ENCODE data around the gene VAMP4. TPM values are rescaled to one million over a fixed set of nuclear protein-coding genes. Genes with fewer than 3 reads are reported as not detected.

VAMP4 gene
- total RNA-seq, 1 donor from 2014 or later: 7.4 TPM

- peak within 1 kb of the TSS; percentile 81 for H3K27ac ChIP-seq (ENCODE audit: low read depth, low read length)
- H3K9me3 Mint-ChIP-seq (ENCODE audit: unreplicated experiment): no peaks in the 10 kb centered on the region
- peaks cover 5% of the 10 kb centered on the region for H4K20me1 ChIP-seq (ENCODE audit: insufficient read depth, low read length)
- peaks cover 5% of the 10 kb centered on the region for H3K4me1 ChIP-seq (ENCODE audit: insufficient read depth, low read length)
- H3K4me3 ChIP-seq (ENCODE audit: insufficient read depth, low read depth, low read length): peak within 1 kb of the TSS; percentile 99
- H3K27ac Mint-ChIP-seq (ENCODE audit: unreplicated experiment): peak within 1 kb of the TSS; percentile 94
- peaks cover 47% of the 10 kb centered on the region for H3K79me2 ChIP-seq (ENCODE audit: insufficient read depth, low read length)
- peak within 1 kb of the TSS; percentile 96 for H3K4me3 Mint-ChIP-seq (ENCODE audit: unreplicated experiment)
- no peaks in the 10 kb centered on the region for H3K9me3 ChIP-seq (ENCODE audit: insufficient read depth, low read depth, low read length)
- H3K27me3 ChIP-seq (ENCODE audit: insufficient read depth, low read length): no peaks in the 10 kb centered on the region
- peak within 1 kb of the TSS; percentile 95 for H3K9ac ChIP-seq (ENCODE audit: low read length)
- H3K36me3 ChIP-seq (ENCODE audit: insufficient read depth, low read length): peaks cover 9% of the 10 kb centered on the region
- H3K4me1 Mint-ChIP-seq (ENCODE audit: low read depth, unreplicated experiment): peaks cover 11% of the 10 kb centered on the region
- peak; percentile 99 for DNase-seq (ENCODE audit: low read depth)
- H3K36me3 Mint-ChIP-seq (ENCODE audit: low read depth, unreplicated experiment): peaks cover 6% of the 10 kb centered on the region
- FAIRE-seq: no peak
- H3K4me2 ChIP-seq (ENCODE audit: low read length): peak within 1 kb of the TSS; percentile 99
- TF ChIP-seq EZH2 (IDR thresholded peaks at IDR 0.05; ENCODE audit: insufficient read depth, low read length) (no peak), CTCF (IDR thresholded peaks at IDR 0.05; ENCODE audit: insufficient read depth, low read depth, low read length) (no peak)
- H3K27me3 Mint-ChIP-seq (ENCODE audit: low read depth, unreplicated experiment): no peaks in the 10 kb centered on the region
- peak within 1 kb of the TSS; percentile 98 for H2AFZ ChIP-seq (ENCODE audit: low read depth, low read length)
These were observed 39.5 kb upstream of the VAMP4 start, which contains the start of gene METTL13 for GRCh38 chr1:171781176-171781875. TSS of gene METTL13 (plus strand) at chr1:171781660. CDS start at chr1:171781968, 308 bp downstream.

GRCh38 chr1:171780583-171781175 lies 38.8 kb upstream of the VAMP4 start:
- H3K4me3 Mint-ChIP-seq (ENCODE audit: unreplicated experiment): peak overlapping the region; percentile 96
- Histone ChIP-seq H2AFZ (ENCODE audit: low read depth, low read length) (peak overlapping the region; percentile 68), H4K20me1 (ENCODE audit: insufficient read depth, low read length) (no peaks in the 10 kb centered on the region), H3K4me1 (ENCODE audit: insufficient read depth, low read length) (peaks cover 5% of the 10 kb centered on the region), H3K4me3 (ENCODE audit: insufficient read depth, low read depth, low read length) (peak overlapping the region; percentile 59), H3K79me2 (ENCODE audit: insufficient read depth, low read length) (peaks cover 42% of the 10 kb centered on the region), H3K9ac (ENCODE audit: low read length) (peak overlapping the region; percentile 67), H3K27me3 (ENCODE audit: insufficient read depth, low read length) (no peaks in the 10 kb centered on the region), H3K9me3 (ENCODE audit: insufficient read depth, low read depth, low read length) (no peaks in the 10 kb centered on the region), H3K36me3 (ENCODE audit: insufficient read depth, low read length) (peaks cover 3% of the 10 kb centered on the region), H3K27ac (ENCODE audit: low read depth, low read length) (peak overlapping the region; percentile 61), H3K4me2 (ENCODE audit: low read length) (peak overlapping the region; percentile 89)
- DNase-seq (ENCODE audit: low read depth) (no peak), FAIRE-seq (no peak)
- H3K27ac Mint-ChIP-seq (ENCODE audit: unreplicated experiment): peak overlapping the region; percentile 94
- H3K36me3 Mint-ChIP-seq (ENCODE audit: low read depth, unreplicated experiment): peaks cover 2% of the 10 kb centered on the region
- peaks cover 11% of the 10 kb centered on the region for H3K4me1 Mint-ChIP-seq (ENCODE audit: low read depth, unreplicated experiment)
- TF ChIP-seq CTCF (IDR thresholded peaks at IDR 0.05; ENCODE audit: insufficient read depth, low read depth, low read length): no peak
- TF ChIP-seq EZH2 (IDR thresholded peaks at IDR 0.05; ENCODE audit: insufficient read depth, low read length): no peak
- no peaks in the 10 kb centered on the region for H3K9me3 Mint-ChIP-seq (ENCODE audit: unreplicated experiment)
- no peaks in the 10 kb centered on the region for H3K27me3 Mint-ChIP-seq (ENCODE audit: low read depth, unreplicated experiment)

- Histone ChIP-seq H3K9ac (ENCODE audit: low read length) (no peak overlapping the region), H3K9me3 (ENCODE audit: insufficient read depth, low read depth, low read length) (no peaks in the 10 kb centered on the region), H3K27me3 (ENCODE audit: insufficient read depth, low read length) (peaks cover 8% of the 10 kb centered on the region), H3K36me3 (ENCODE audit: insufficient read depth, low read length) (no peaks in the 10 kb centered on the region), H3K4me1 (ENCODE audit: insufficient read depth, low read length) (no peaks in the 10 kb centered on the region), H4K20me1 (ENCODE audit: insufficient read depth, low read length) (no peaks in the 10 kb centered on the region), H3K27ac (ENCODE audit: low read depth, low read length) (no peak overlapping the region), H3K4me3 (ENCODE audit: insufficient read depth, low read depth, low read length) (no peak overlapping the region), H3K79me2 (ENCODE audit: insufficient read depth, low read length) (no peaks in the 10 kb centered on the region), H2AFZ (ENCODE audit: low read depth, low read length) (no peak overlapping the region), H3K4me2 (ENCODE audit: low read length) (no peak overlapping the region)
- no peak for FAIRE-seq
- Mint-ChIP-seq H3K9me3 (ENCODE audit: unreplicated experiment) (no peaks in the 10 kb centered on the region), H3K36me3 (ENCODE audit: low read depth, unreplicated experiment) (no peaks in the 10 kb centered on the region), H3K4me1 (ENCODE audit: low read depth, unreplicated experiment) (peaks cover under 1% of the 10 kb centered on the region), H3K27me3 (ENCODE audit: low read depth, unreplicated experiment) (no peaks in the 10 kb centered on the region), H3K4me3 (ENCODE audit: unreplicated experiment) (no peak overlapping the region), H3K27ac (ENCODE audit: unreplicated experiment) (no peak overlapping the region)
- TF ChIP-seq CTCF (IDR thresholded peaks at IDR 0.05; ENCODE audit: insufficient read depth, low read depth, low read length) (no peak), EZH2 (IDR thresholded peaks at IDR 0.05; ENCODE audit: insufficient read depth, low read length) (no peak)
- DNase-seq (ENCODE audit: low read depth): no peak
These were observed 30.4 kb upstream of the VAMP4 start for GRCh38 chr1:171772312-171772711.
